T-helper 2 cell treated with Interferon-gamma antibody and Interleukin-4, amounts not matched to agents 5 μg/mL and 100 μg/mL, for 36 hours (primary cell): ENCODE results near the gene HPCAL1.
"Not testable (repeated sequence)": the region's sequence is repeated elsewhere in the genome, so short reads cannot be mapped to it uniquely, and the experiment has no call there.

ENCODE experiments used
- DNase-seq: peaks from one replicate; pipeline ENCODE4 v3.0.0; 2021; ENCODE audit warnings: low spot score
- H3K27ac Mint-ChIP-seq: one replicate; pipeline ENCODE4 v1.8.0; 2021; ENCODE audit warnings: mild to moderate bottlenecking, mixed read lengths
- H3K27me3 Mint-ChIP-seq: one replicate; pipeline ENCODE4 v1.8.0; 2021; ENCODE audit warnings: low read depth, mixed read lengths
- H3K36me3 Mint-ChIP-seq: one replicate; pipeline ENCODE4 v1.8.0; 2021; ENCODE audit warnings: low read depth, mixed read lengths
- H3K4me1 Mint-ChIP-seq: one replicate; pipeline ENCODE4 v1.8.0; 2021; ENCODE audit warnings: low read depth, mixed read lengths
- H3K4me3 Mint-ChIP-seq: one replicate; pipeline ENCODE4 v1.8.0; 2022; ENCODE audit warnings: mild to moderate bottlenecking, moderate library complexity, mixed read lengths
- H3K9me3 Mint-ChIP-seq: one replicate; pipeline ENCODE4 v1.8.0; 2021; ENCODE audit warnings: mixed read lengths

Gene HPCAL1

GRCh38 chr2:10447895-10448575, 145.3 kb downstream of the HPCAL1 start, which contains the start of gene ODC1:
Gene ODC1, minus strand, starts transcription at chr2:10448327. Its CDS starts 3,295 bp downstream, at chr2:10445032.
- Mint-ChIP-seq H3K27ac (peak within 1 kb of the TSS; percentile 93), H3K9me3 (no peaks in the 10 kb centered on the region), H3K4me3 (peak within 1 kb of the TSS; percentile 90), H3K27me3 (no peaks in the 10 kb centered on the region), H3K36me3 (peaks cover 22% of the 10 kb centered on the region), H3K4me1 (peaks cover 32% of the 10 kb centered on the region)
- DNase-seq: peak; percentile 91

GRCh38 chr2:10448576-10449485, 146.1 kb downstream of the HPCAL1 start:
- Mint-ChIP-seq H3K4me1 (peaks cover 34% of the 10 kb centered on the region), H3K4me3 (peak overlapping the region; percentile 88)
- peak; percentile 94 for DNase-seq

GRCh38 chr2:10449486-10449831, 146.8 kb downstream of the HPCAL1 start:
- peak overlapping the region; percentile 93 for H3K27ac Mint-ChIP-seq
- H3K27me3 Mint-ChIP-seq: no peaks in the 10 kb centered on the region
- H3K4me3 Mint-ChIP-seq: peak overlapping the region; percentile 88
- peaks cover 32% of the 10 kb centered on the region for H3K4me1 Mint-ChIP-seq
- H3K9me3 Mint-ChIP-seq: no peaks in the 10 kb centered on the region
- H3K36me3 Mint-ChIP-seq: peaks cover 9% of the 10 kb centered on the region
- no peak for DNase-seq

More at GRCh38 chr2:10448576-10449485, 146.1 kb downstream of the HPCAL1 start:
- Mint-ChIP-seq H3K36me3 (peaks cover 15% of the 10 kb centered on the region), H3K27me3 (no peaks in the 10 kb centered on the region), H3K27ac (peak overlapping the region; percentile 93), H3K9me3 (no peaks in the 10 kb centered on the region)

GRCh38 chr2:10449838-10450691, 147.4 kb downstream of the HPCAL1 start:
- no peaks in the 10 kb centered on the region for H3K9me3 Mint-ChIP-seq
- H3K27me3 Mint-ChIP-seq: no peaks in the 10 kb centered on the region
- peak overlapping the region; percentile 26 for H3K27ac Mint-ChIP-seq
- no peak for DNase-seq
- peaks cover 26% of the 10 kb centered on the region for H3K4me1 Mint-ChIP-seq
- peak overlapping the region; percentile 88 for H3K4me3 Mint-ChIP-seq
- peaks cover 4% of the 10 kb centered on the region for H3K36me3 Mint-ChIP-seq

GRCh38 chr2:10451819-10452218, 149.1 kb downstream of the HPCAL1 start:
- Mint-ChIP-seq H3K4me3 (no peak overlapping the region), H3K27ac (no peak overlapping the region), H3K9me3 (no peaks in the 10 kb centered on the region), H3K27me3 (no peaks in the 10 kb centered on the region), H3K4me1 (peaks cover 20% of the 10 kb centered on the region), H3K36me3 (peaks cover 4% of the 10 kb centered on the region)
- DNase-seq: no peak

GRCh38 chr2:10452312-10452711, 149.6 kb downstream of the HPCAL1 start:
- Mint-ChIP-seq H3K4me3 (no peak overlapping the region), H3K4me1 (peaks cover 16% of the 10 kb centered on the region), H3K9me3 (no peaks in the 10 kb centered on the region), H3K27ac (no peak overlapping the region), H3K36me3 (peaks cover 2% of the 10 kb centered on the region), H3K27me3 (no peaks in the 10 kb centered on the region)
- DNase-seq: no peak

- H3K9me3 Mint-ChIP-seq: no peaks in the 10 kb centered on the region
- no peaks in the 10 kb centered on the region for H3K36me3 Mint-ChIP-seq
- H3K4me3 Mint-ChIP-seq: no peak overlapping the region
- no peak for DNase-seq
- no peaks in the 10 kb centered on the region for H3K27me3 Mint-ChIP-seq
- peaks cover 14% of the 10 kb centered on the region for H3K4me1 Mint-ChIP-seq
- no peak overlapping the region for H3K27ac Mint-ChIP-seq
Measured at GRCh38 chr2:10452956-10453904, 150.5 kb downstream of the HPCAL1 start.

GRCh38 chr2:10453905-10454298, 151.2 kb downstream of the HPCAL1 start:
- H3K4me1 Mint-ChIP-seq: peaks cover 14% of the 10 kb centered on the region
- no peak overlapping the region for H3K27ac Mint-ChIP-seq
- H3K9me3 Mint-ChIP-seq: no peaks in the 10 kb centered on the region
- no peak for DNase-seq
- no peak overlapping the region for H3K4me3 Mint-ChIP-seq
- H3K27me3 Mint-ChIP-seq: peaks cover 5% of the 10 kb centered on the region
- no peaks in the 10 kb centered on the region for H3K36me3 Mint-ChIP-seq

GRCh38 chr2:10454505-10454904, 151.8 kb downstream of the HPCAL1 start:
- no peaks in the 10 kb centered on the region for H3K9me3 Mint-ChIP-seq
- H3K36me3 Mint-ChIP-seq: no peaks in the 10 kb centered on the region
- H3K4me1 Mint-ChIP-seq: peaks cover 9% of the 10 kb centered on the region
- H3K4me3 Mint-ChIP-seq: no peak overlapping the region
- no peak for DNase-seq
- H3K27me3 Mint-ChIP-seq: peaks cover 11% of the 10 kb centered on the region
- H3K27ac Mint-ChIP-seq: no peak overlapping the region

- H3K9me3 Mint-ChIP-seq, H3K4me3 Mint-ChIP-seq, H3K4me1 Mint-ChIP-seq, DNase-seq, H3K27ac Mint-ChIP-seq, H3K36me3 Mint-ChIP-seq: not testable (repeated sequence)
- H3K27me3 Mint-ChIP-seq: peaks cover 18% of the 10 kb centered on the region
Measured at GRCh38 chr2:10457195-10457594, 154.5 kb downstream of the HPCAL1 start.

- Mint-ChIP-seq H3K4me3 (no peak overlapping the region), H3K9me3 (no peaks in the 10 kb centered on the region), H3K27ac (no peak overlapping the region), H3K27me3 (peaks cover 18% of the 10 kb centered on the region), H3K4me1 (peaks cover 2% of the 10 kb centered on the region), H3K36me3 (no peaks in the 10 kb centered on the region)
- no peak for DNase-seq
Measured at GRCh38 chr2:10457846-10458598, 155.3 kb downstream of the HPCAL1 start.

GRCh38 chr2:10460366-10460796, 157.7 kb downstream of the HPCAL1 start:
- no peaks in the 10 kb centered on the region for H3K9me3 Mint-ChIP-seq
- DNase-seq: no peak
- H3K4me3 Mint-ChIP-seq: no peak overlapping the region
- no peaks in the 10 kb centered on the region for H3K36me3 Mint-ChIP-seq
- no peak overlapping the region for H3K27ac Mint-ChIP-seq
- peaks cover 18% of the 10 kb centered on the region for H3K27me3 Mint-ChIP-seq
- no peaks in the 10 kb centered on the region for H3K4me1 Mint-ChIP-seq
